Medulla oblongata (tissue), 1 donor: ENCODE data around the gene CNKSR1.
A peak's percentile ranks its signal among the peaks of the same experiment; 100 is the strongest.
"Not testable (repeated sequence)": the region's sequence is repeated elsewhere in the genome, so short reads cannot be mapped to it uniquely, and the experiment has no call there.

Source experiments
- DNase-seq: peaks from one replicate; pipeline ENCODE4 v3.0.0-alpha.2; 2015; ENCODE audit errors: extremely low spot score

The CNKSR1 gene

GRCh38 chr1:26225033-26225831, 47.9 kb downstream of the CNKSR1 start:
- DNase-seq = peak; percentile 53

- not testable (repeated sequence) for DNase-seq
These were observed 53.4 kb downstream of the CNKSR1 start for GRCh38 chr1:26230682-26231081.

- DNase-seq = peak; percentile 98
These were observed 56.8 kb downstream of the CNKSR1 start, which contains the start of gene CEP85 for GRCh38 chr1:26233903-26234643. TSS of gene CEP85 (plus strand) at chr1:26234200. CDS start at chr1:26239784, 5,584 bp downstream.

GRCh38 chr1:26234644-26235370, 57.5 kb downstream of the CNKSR1 start:
- DNase-seq = peak; percentile 33

- no peak for DNase-seq
These were observed 60.1 kb downstream of the CNKSR1 start for GRCh38 chr1:26237230-26237966.
